Panc1 (cell line): ENCODE results near the gene TEX14. TPM values are rescaled to one million over a fixed set of nuclear protein-coding genes. Genes with fewer than 3 reads are reported as not detected.

Experiments
- ATAC-seq: fragments of 200-7000 bp; cut with Tn5 transposase; 2 replicates; pipeline ENCODE4 v1.9.1; 2020; ENCODE audit warnings: mild to moderate bottlenecking, moderate library complexity
- BruUV-seq: library from RNA; stranded (reverse); fragments of 400-500 nt; replicated peaks from 2 replicates; lab custom pipeline; 2021; lab: Mats Ljungman, UMichigan
- CTCF ChIA-PET: fragments of 300-600 bp; sonication (Branson Sonifier 250); formaldehyde crosslinking; loops from one replicate; lab custom pipeline; 2022; ENCODE audit warnings: antibody characterized with exemption; lab: Charles Lee
- POLR2A ChIA-PET: fragments of 300-600 bp; sonication (Branson Sonifier 250); formaldehyde crosslinking; loops from one replicate; lab custom pipeline; 2022; ENCODE audit warnings: antibody characterized with exemption; lab: Charles Lee
- DNase-seq: peaks from one replicate; pipeline ENCODE4 v3.0.0-alpha.2; 2010; ENCODE audit warnings: low read depth, low spot score
- H3K27ac ChIP-seq: 2 replicates; pipeline ENCODE4 v1.5.1; 2011; ENCODE audit warnings: mild to moderate bottlenecking, low read length, inconsistent platforms
- H3K27me3 ChIP-seq: fragments of 200-500 bp; sonication (Bioruptor generic); 2 replicates; pipeline ENCODE4 v1.6.0; 2014; ENCODE audit warnings: low read length, inconsistent platforms; ENCODE audit not compliant: control insufficient read depth, insufficient read depth
- H3K36me3 ChIP-seq: fragments of 200-500 bp; sonication (Bioruptor generic); 2 replicates; pipeline ENCODE4 v1.5.1; 2014; ENCODE audit warnings: inconsistent platforms, mild to moderate bottlenecking, low read length, moderate library complexity; ENCODE audit not compliant: control insufficient read depth, insufficient read depth
- H3K4me1 ChIP-seq: 2 replicates; pipeline ENCODE4 v1.5.1; 2011; ENCODE audit warnings: inconsistent platforms, mild to moderate bottlenecking, low read length, moderate library complexity; ENCODE audit not compliant: control insufficient read depth, insufficient read depth
- H3K4me3 ChIP-seq, 2 experiments: 2 replicates each; pipeline ENCODE4 v1.5.1; 2011 to 2012; ENCODE audit warnings: low read depth in 2 of 2, low read length in 2 of 2, mild to moderate bottlenecking in 2 of 2, inconsistent platforms in 1 of 2, moderate library complexity in 1 of 2
- H3K9me3 ChIP-seq: fragments of 200-500 bp; sonication (Bioruptor generic); 2 replicates; pipeline ENCODE4 v1.5.1; 2014; ENCODE audit warnings: low read depth, mild to moderate bottlenecking, inconsistent platforms, low read length, moderate library complexity; ENCODE audit not compliant: control insufficient read depth, insufficient read depth
- CTCF ChIP-seq: fragments of 450-650 bp; IDR thresholded peaks from 2 replicates; pipeline ENCODE4 v1.5.1; 2017; ENCODE audit warnings: mild to moderate bottlenecking
- POLR2AphosphoS5 ChIP-seq: IDR thresholded peaks from 2 replicates; pipeline ENCODE4 v1.6.1; 2012; ENCODE audit warnings: mild to moderate bottlenecking, low read depth, low read length, moderate library complexity
- SIN3A ChIP-seq: IDR thresholded peaks from 2 replicates; pipeline ENCODE4 v1.6.1; 2012; ENCODE audit warnings: low read depth, mild to moderate bottlenecking, low read length, moderate library complexity, borderline replicate concordance; ENCODE audit not compliant: insufficient read depth
- TCF7L2 ChIP-seq: IDR thresholded peaks from 2 replicates; pipeline ENCODE4 v1.6.1; 2011; ENCODE audit warnings: mild to moderate bottlenecking, low read depth, low read length, inconsistent platforms
- in situ Hi-C: cut with HindIII; loops from 2 replicates; pipeline ENCODE4 v1.10.0; 2016; ENCODE audit warnings: low sequenced_read_pairs, low pct_unique_long_range_greater_than_20kb
- intact Hi-C: fragments of 100-400 bp; cut with micrococcal nuclease; formaldehyde crosslinking; loops from one replicate; pipeline ENCODE4 v1.10.0; 2022; ENCODE audit not compliant: unreplicated experiment
- total RNA-seq: library from RNA; stranded (reverse); gene quantifications from one replicate; pipeline ENCODE4 v1.2.1, GENCODE V29; 2021; ENCODE audit not compliant: unreplicated experiment
- TF ChIP-seq, protein P1 (sequence below), 2 experiments: IDR thresholded peaks; 2 replicates each; pipeline ENCODE4 v1.6.1; 2011 to 2012; ENCODE audit warnings: low read depth in 2 of 2, control low read depth in 1 of 2, low read length in 1 of 2, mild to moderate bottlenecking in 1 of 2, moderate library complexity in 1 of 2; ENCODE audit not compliant: insufficient read depth in 1 of 2

Gene TEX14
- total RNA-seq, 1 experiment from 2014 or later, result not detected

DNA sequence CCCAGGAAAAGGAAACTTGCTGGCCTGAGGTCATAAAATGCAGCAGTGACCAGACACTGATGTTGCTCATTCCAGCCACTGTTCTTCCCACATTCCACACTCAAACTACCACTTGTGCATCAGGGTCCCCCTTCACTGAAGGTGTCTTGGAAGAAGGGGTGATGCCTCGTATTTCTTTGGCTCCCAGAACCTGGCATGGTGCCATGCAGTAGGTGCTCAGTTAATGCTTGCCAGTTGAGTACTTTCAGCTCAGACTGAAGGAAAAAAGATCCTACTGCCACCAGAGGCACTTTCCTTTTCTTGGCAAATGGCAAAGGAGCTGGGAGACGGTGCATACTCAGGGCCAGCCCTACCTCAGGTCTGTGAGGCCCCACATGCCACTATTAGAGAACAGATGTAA is 73.5 kb downstream of the TEX14 start:
- TF ChIP-seq CTCF (no peak), TCF7L2 (no peak), SIN3A (no peak), POLR2AphosphoS5 (no peak)
- TF ChIP-seq, protein P1, sequence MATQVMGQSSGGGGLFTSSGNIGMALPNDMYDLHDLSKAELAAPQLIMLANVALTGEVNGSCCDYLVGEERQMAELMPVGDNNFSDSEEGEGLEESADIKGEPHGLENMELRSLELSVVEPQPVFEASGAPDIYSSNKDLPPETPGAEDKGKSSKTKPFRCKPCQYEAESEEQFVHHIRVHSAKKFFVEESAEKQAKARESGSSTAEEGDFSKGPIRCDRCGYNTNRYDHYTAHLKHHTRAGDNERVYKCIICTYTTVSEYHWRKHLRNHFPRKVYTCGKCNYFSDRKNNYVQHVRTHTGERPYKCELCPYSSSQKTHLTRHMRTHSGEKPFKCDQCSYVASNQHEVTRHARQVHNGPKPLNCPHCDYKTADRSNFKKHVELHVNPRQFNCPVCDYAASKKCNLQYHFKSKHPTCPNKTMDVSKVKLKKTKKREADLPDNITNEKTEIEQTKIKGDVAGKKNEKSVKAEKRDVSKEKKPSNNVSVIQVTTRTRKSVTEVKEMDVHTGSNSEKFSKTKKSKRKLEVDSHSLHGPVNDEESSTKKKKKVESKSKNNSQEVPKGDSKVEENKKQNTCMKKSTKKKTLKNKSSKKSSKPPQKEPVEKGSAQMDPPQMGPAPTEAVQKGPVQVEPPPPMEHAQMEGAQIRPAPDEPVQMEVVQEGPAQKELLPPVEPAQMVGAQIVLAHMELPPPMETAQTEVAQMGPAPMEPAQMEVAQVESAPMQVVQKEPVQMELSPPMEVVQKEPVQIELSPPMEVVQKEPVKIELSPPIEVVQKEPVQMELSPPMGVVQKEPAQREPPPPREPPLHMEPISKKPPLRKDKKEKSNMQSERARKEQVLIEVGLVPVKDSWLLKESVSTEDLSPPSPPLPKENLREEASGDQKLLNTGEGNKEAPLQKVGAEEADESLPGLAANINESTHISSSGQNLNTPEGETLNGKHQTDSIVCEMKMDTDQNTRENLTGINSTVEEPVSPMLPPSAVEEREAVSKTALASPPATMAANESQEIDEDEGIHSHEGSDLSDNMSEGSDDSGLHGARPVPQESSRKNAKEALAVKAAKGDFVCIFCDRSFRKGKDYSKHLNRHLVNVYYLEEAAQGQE (IDR thresholded peaks at IDR 0.05; ENCODE audit: insufficient read depth in 1 of 2, low read depth in 2 of 2, low read length in 1 of 2), result no peak
- CTCF ChIA-PET, result no interaction called here
- BruUV-seq, result no TSS peak
- no peaks in the 10 kb centered on the region for H3K27me3 ChIP-seq
- intact Hi-C loops, result no loop called here
- H3K4me3 ChIP-seq, result no peak overlapping the region
- in situ Hi-C loops, result no loop called here
- H3K27ac ChIP-seq, result no peak overlapping the region
- no peak for ATAC-seq
- no peak for DNase-seq
- H3K36me3 ChIP-seq, result no peaks in the 10 kb centered on the region
- POLR2A ChIA-PET, result no interaction called here
- H3K4me1 ChIP-seq, result no peaks in the 10 kb centered on the region
- no peaks in the 10 kb centered on the region for H3K9me3 ChIP-seq

- H3K4me3 ChIP-seq, result no peak overlapping the region
- no peaks in the 10 kb centered on the region for H3K27me3 ChIP-seq
- H3K36me3 ChIP-seq, result no peaks in the 10 kb centered on the region
- no TSS peak for BruUV-seq
- POLR2A ChIA-PET, result interaction anchor here (0.5 kb wide), 1 partner anchor 47 kb away, joined by 3 read pairs; no protein-coding TSS in a partner anchor
- no peak for DNase-seq
- TF ChIP-seq TCF7L2, result no peak
- no peak for TF ChIP-seq CTCF
- TF ChIP-seq, protein P1 (IDR thresholded peaks at IDR 0.05; ENCODE audit: insufficient read depth in 1 of 2, low read depth in 2 of 2, low read length in 1 of 2), result no peak
- TF ChIP-seq SIN3A, result no peak
- no peak for ATAC-seq
- H3K4me1 ChIP-seq, result no peaks in the 10 kb centered on the region
- CTCF ChIA-PET, result no interaction called here
- in situ Hi-C loops (no loop called here), intact Hi-C loops (no loop called here)
- H3K9me3 ChIP-seq, result no peaks in the 10 kb centered on the region
- no peak overlapping the region for H3K27ac ChIP-seq
Observed at GRCh38 chr17:58617563-58617962, 74.3 kb downstream of the TEX14 start.
